Endothelial cell of umbilical vein (primary cell): ENCODE measurements around the gene RPS6KA5. TPM values are rescaled to one million over a fixed set of nuclear protein-coding genes. Genes with fewer than 3 reads are reported as not detected.

Experiments
- BruUV-seq: library from RNA; stranded (reverse); fragments of 400-500 nt; replicated peaks from 2 replicates; lab custom pipeline; 2021; lab: Mats Ljungman, UMichigan
- CTCF ChIA-PET: fragments of 300-600, 350-600 bp; sonication (Branson Sonifier 250); formaldehyde crosslinking; loops from one replicate; lab custom pipeline; 2021; ENCODE audit warnings: antibody characterized with exemption, inconsistent platforms; lab: Charles Lee
- POLR2A ChIA-PET: fragments of 300-600, 350-600 bp; sonication (Branson Sonifier 250); formaldehyde crosslinking; loops from one replicate; lab custom pipeline; 2021; ENCODE audit warnings: antibody characterized with exemption, inconsistent platforms; lab: Charles Lee
- DNase-seq: peaks from one replicate; pipeline ENCODE4 v3.0.0-alpha.2; 2011; ENCODE audit warnings: low read depth, low spot score
- FAIRE-seq: peaks from 2 replicates; lab custom pipeline; 2011; peaks lifted over from hg19 to GRCh38; lab: Jason Lieb, UNC
- H2AFZ ChIP-seq: 2 replicates; pipeline ENCODE4 v1.6.0; 2012; ENCODE audit warnings: low read depth, low read length, control low read depth, inconsistent platforms
- H3K27ac ChIP-seq: 2 replicates; pipeline ENCODE4 v1.5.1; 2011; ENCODE audit warnings: low read depth, mild to moderate bottlenecking, control low read depth, low read length, moderate library complexity; ENCODE audit not compliant: insufficient read depth
- H3K27me3 ChIP-seq, 2 experiments: 2 replicates each; pipeline versions ENCODE4 v1.6.0 to v1.6.1; 2011; ENCODE audit warnings: low read length in 2 of 2, mixed read lengths in 1 of 2; ENCODE audit not compliant: control insufficient read depth in 2 of 2, insufficient read depth in 2 of 2
- H3K36me3 ChIP-seq, 2 experiments: 2 replicates in 1 of 2; 3 replicates in 1 of 2; pipeline ENCODE4 v1.5.1; 2011; ENCODE audit warnings: low read length in 2 of 2, mild to moderate bottlenecking in 1 of 2, moderate library complexity in 1 of 2; ENCODE audit not compliant: control insufficient read depth in 2 of 2, insufficient read depth in 2 of 2; ENCODE audit errors: extremely low read depth in 1 of 2
- H3K4me1 ChIP-seq: 3 replicates; pipeline ENCODE4 v1.5.1; 2011; ENCODE audit warnings: mild to moderate bottlenecking, low read length; ENCODE audit not compliant: control insufficient read depth, insufficient read depth; ENCODE audit errors: extremely low read depth
- H3K4me2 ChIP-seq: 2 replicates; pipeline ENCODE4 v1.6.1; 2011; ENCODE audit warnings: low read length, control low read depth, mixed read lengths; ENCODE audit not compliant: insufficient read depth
- H3K4me3 ChIP-seq, 3 experiments: fragments of 200-600 bp in 1 of 3; sonication (generic), shearing (Covaris generic) in 1 of 3; replicated peaks in 1 of 3; 2 replicates each; pipeline ENCODE4 v1.5.1; 2011 to 2016; ENCODE audit warnings: control low read depth in 3 of 3, low read length in 3 of 3, mild to moderate bottlenecking in 2 of 3, inconsistent platforms in 1 of 3, low read depth in 1 of 3, moderate library complexity in 1 of 3; ENCODE audit not compliant: insufficient read depth in 1 of 3
- H3K79me2 ChIP-seq: 2 replicates; pipeline ENCODE4 v1.6.0; 2012; ENCODE audit warnings: low read length, inconsistent platforms; ENCODE audit not compliant: control insufficient read depth, insufficient read depth
- H3K9ac ChIP-seq: replicated peaks from 2 replicates; pipeline ENCODE3; 2011; ENCODE audit warnings: low read length, control low read depth; ENCODE audit not compliant: insufficient read depth; ENCODE audit errors: extremely low read depth
- H3K9me1 ChIP-seq: replicated peaks from 3 replicates; pipeline ENCODE4 v1.6.0; 2011; ENCODE audit warnings: mild to moderate bottlenecking, low read length; ENCODE audit not compliant: control insufficient read depth, insufficient read depth; ENCODE audit errors: extremely low read depth
- H3K9me3 ChIP-seq: replicated peaks from 2 replicates; pipeline ENCODE4 v1.5.1; 2012; ENCODE audit warnings: low read length, inconsistent platforms; ENCODE audit not compliant: control insufficient read depth, insufficient read depth
- H4K20me1 ChIP-seq: replicated peaks from 2 replicates; pipeline ENCODE3; 2011; ENCODE audit warnings: mild to moderate bottlenecking, low read length; ENCODE audit not compliant: control insufficient read depth, insufficient read depth; ENCODE audit errors: extremely low read depth
- CTCF ChIP-seq, 2 donors: IDR thresholded peaks; 1 replicate in 1 of 2; 2 replicates in 1 of 2; pipeline ENCODE4 v1.5.1; 2011; ENCODE audit warnings: low read length in 2 of 2, mild to moderate bottlenecking in 2 of 2, moderate library complexity in 2 of 2, control low read depth in 1 of 2, inconsistent platforms in 1 of 2, low read depth in 1 of 2; ENCODE audit not compliant: insufficient read depth in 1 of 2; ENCODE audit errors: extremely low read depth in 1 of 2
- EZH2 ChIP-seq: IDR thresholded peaks from 2 replicates; pipeline ENCODE4 v1.6.1; 2012; ENCODE audit warnings: borderline replicate concordance, low read depth, mild to moderate bottlenecking, moderate library complexity, low read length, inconsistent platforms; ENCODE audit not compliant: severe bottlenecking
- FOS ChIP-seq: IDR thresholded peaks from 2 replicates; pipeline ENCODE4 v1.6.1; 2011; ENCODE audit warnings: mild to moderate bottlenecking, low read length, moderate library complexity, borderline replicate concordance; ENCODE audit not compliant: insufficient read depth
- GATA2 ChIP-seq: IDR thresholded peaks from 2 replicates; pipeline ENCODE4 v1.7.0; 2011; ENCODE audit warnings: low read depth, mild to moderate bottlenecking, moderate library complexity, mixed read lengths, low read length; ENCODE audit not compliant: insufficient read length, insufficient read depth
- JUN ChIP-seq: IDR thresholded peaks from 2 replicates; pipeline ENCODE4 v1.6.1; 2011; ENCODE audit warnings: borderline replicate concordance, low read depth; ENCODE audit not compliant: insufficient read length, insufficient read depth
- MYC ChIP-seq: IDR thresholded peaks from one replicate; pipeline ENCODE4 v1.6.1; 2011; ENCODE audit warnings: mild to moderate bottlenecking, low read depth, low read length
- POLR2A ChIP-seq: IDR thresholded peaks from 2 replicates; pipeline ENCODE4 v1.6.1; 2012; ENCODE audit warnings: low read depth, mild to moderate bottlenecking, control low read depth, low read length
- POLR2AphosphoS5 ChIP-seq: IDR thresholded peaks from 2 replicates; pipeline ENCODE4 v1.6.1; 2012; ENCODE audit warnings: low read depth, mild to moderate bottlenecking, control low read depth, low read length, moderate library complexity; ENCODE audit not compliant: insufficient read depth
- dilution Hi-C: fragments of 300-500 bp; cut with MboI; formaldehyde crosslinking; loops from one replicate; pipeline ENCODE4 v1.15.0; 2019; ENCODE audit warnings: low sequenced_read_pairs; ENCODE audit not compliant: extremely low pct_ligation_motif_present
- intact Hi-C: fragments of 100-400 bp; cut with micrococcal nuclease; formaldehyde crosslinking; loops from one replicate; pipeline ENCODE4 v1.10.0; 2022
- polyA plus RNA-seq, 4 experiments: library from polyadenylated mRNA; depleted of rRNA in 3 of 4; stranded (reverse) in 3 of 4; unstranded in 1 of 4; fragments of >200 nt; gene quantifications; 2 replicates each; pipeline versions ENCODE4 v1.2.1 to v1.2.3, GENCODE V29; 2011 to 2012; ENCODE audit warnings: missing spikeins in 1 of 4
- total RNA-seq: library from RNA; stranded (reverse); gene quantifications from 2 replicates; pipeline ENCODE4 v1.2.3, GENCODE V29; 2021
- TF ChIP-seq, protein P1 (sequence below): IDR thresholded peaks from 2 replicates; pipeline ENCODE4 v1.6.1; 2011; ENCODE audit not compliant: insufficient read depth, insufficient read length

The RPS6KA5 gene
- total and polyA plus RNA-seq, 2 donors (not counting 3 experiments of a cell fraction or from before 2014, with no cell fraction given): 2.9 to 5.4 TPM

DNA sequence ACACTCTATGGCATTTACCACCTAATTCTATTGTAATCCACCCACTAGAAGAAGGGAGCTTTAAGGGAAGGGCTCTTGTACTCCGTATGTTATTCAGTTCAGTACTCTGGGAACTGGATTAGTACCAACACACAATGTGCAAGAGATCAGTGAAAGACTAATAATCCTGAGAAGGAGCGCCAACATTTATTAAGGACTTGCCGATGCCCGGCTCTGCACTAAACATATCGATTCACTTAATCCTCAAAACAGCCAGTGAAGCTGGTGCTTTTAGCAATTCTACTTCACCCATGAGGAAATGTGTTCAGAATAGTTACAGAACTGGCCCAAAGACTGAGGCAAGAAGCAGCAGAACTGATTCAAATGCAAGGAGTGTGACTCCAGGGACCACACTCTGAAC, 80.9 kb downstream of the RPS6KA5 start:
- H3K9me1 ChIP-seq: no peaks in the 10 kb centered on the region
- dilution Hi-C loops: no loop called here
- BruUV-seq: no TSS peak
- TF ChIP-seq, protein P1, sequence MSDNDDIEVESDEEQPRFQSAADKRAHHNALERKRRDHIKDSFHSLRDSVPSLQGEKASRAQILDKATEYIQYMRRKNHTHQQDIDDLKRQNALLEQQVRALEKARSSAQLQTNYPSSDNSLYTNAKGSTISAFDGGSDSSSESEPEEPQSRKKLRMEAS: no peak
- no peak for TF ChIP-seq FOS
- no peak for TF ChIP-seq POLR2A
- TF ChIP-seq POLR2AphosphoS5: no peak
- no peak for TF ChIP-seq GATA2
- TF ChIP-seq EZH2: no peak
- no peak for TF ChIP-seq JUN
- TF ChIP-seq CTCF (IDR thresholded peaks at IDR 0.05; ENCODE audit: extremely low read depth in 1 of 2, insufficient read depth in 1 of 2, low read depth in 1 of 2, low read length in 2 of 2): no peak
- no peak for TF ChIP-seq MYC
- ChIA-PET CTCF (interaction anchor here (1.0 to 1.4 kb wide), 3 partner anchors 9 to 194 kb away, joined by 3 read pairs; no protein-coding TSS in a partner anchor), POLR2A (no interaction called here)
- H3K9me3 ChIP-seq: no peaks in the 10 kb centered on the region
- DNase-seq (no peak), FAIRE-seq (no peak)
- no peak overlapping the region for H3K27ac ChIP-seq
- intact Hi-C loops: no loop called here
- H3K36me3 ChIP-seq: peaks cover 0 to 1% of the 10 kb centered on the region in 2 experiments
- H4K20me1 ChIP-seq: no peaks in the 10 kb centered on the region
- no peaks in the 10 kb centered on the region for H3K27me3 ChIP-seq
- H3K4me3 ChIP-seq: no peak overlapping the region
- no peaks in the 10 kb centered on the region for H3K79me2 ChIP-seq
- no peak overlapping the region for H3K9ac ChIP-seq
- no peak overlapping the region for H3K4me2 ChIP-seq
- no peaks in the 10 kb centered on the region for H3K4me1 ChIP-seq
- no peak overlapping the region for H2AFZ ChIP-seq
